A549 (cell line): ENCODE data around the gene PMEL.

ENCODE experiments used
- BHLHE40 ChIP-seq: IDR thresholded peaks from 2 replicates; pipeline ENCODE4 v1.6.1; 2012; ENCODE audit warnings: low read depth, low read length, inconsistent platforms
- CEBPB ChIP-seq, 2 experiments: fragments of >200 bp in 1 of 2; sonication (Bioruptor Twin) in 1 of 2; formaldehyde crosslinking in 1 of 2; IDR thresholded peaks; 2 replicates each; pipeline ENCODE4 v1.6.1; 2012 to 2016
- JUN ChIP-seq, 2 experiments: fragments of >200 bp; sonication (Bioruptor Twin); formaldehyde crosslinking; IDR thresholded peaks; 2 replicates in 1 of 2; 3 replicates in 1 of 2; pipeline ENCODE4 v1.6.1; 2016 to 2017
- KDM1A ChIP-seq: fragments of 200-600 bp; sonication (generic); IDR thresholded peaks from 2 replicates; pipeline ENCODE4 v1.6.1; 2016; ENCODE audit warnings: low read depth, mild to moderate bottlenecking
- MAZ ChIP-seq: fragments of 150-350 bp; IDR thresholded peaks from 2 replicates; pipeline ENCODE4 v1.6.1; 2014; ENCODE audit warnings: antibody characterized with exemption, low read depth, low read length, borderline replicate concordance
- PHF8 ChIP-seq: fragments of 200-600 bp; sonication (generic); IDR thresholded peaks from 2 replicates; pipeline ENCODE4 v1.6.1; 2016; ENCODE audit warnings: low read depth, mild to moderate bottlenecking, antibody characterized with exemption, moderate library complexity, borderline replicate concordance
- POLR2A ChIP-seq: IDR thresholded peaks from 2 replicates; pipeline ENCODE4 v1.6.1; 2012; ENCODE audit warnings: mild to moderate bottlenecking, low read length
- POLR2AphosphoS2 ChIP-seq: conservative IDR thresholded peaks from 2 replicates; pipeline ENCODE4 v1.6.1; 2012; ENCODE audit warnings: low read length, improper control_type of control experiment, inconsistent platforms
- RAD21 ChIP-seq, 2 experiments: fragments of >200 bp in 1 of 2; sonication (Bioruptor Twin) in 1 of 2; formaldehyde crosslinking in 1 of 2; IDR thresholded peaks in 1 of 2; conservative IDR thresholded peaks in 1 of 2; 2 replicates in 1 of 2; 3 replicates in 1 of 2; pipeline ENCODE4 v1.6.1; 2012 to 2018; ENCODE audit warnings: inconsistent platforms in 1 of 2
- RFX5 ChIP-seq: fragments of 450-650 bp; IDR thresholded peaks from 2 replicates; pipeline ENCODE4 v1.7.1; 2014; ENCODE audit warnings: antibody characterized with exemption, mild to moderate bottlenecking, moderate library complexity
- RNF2 ChIP-seq: fragments of 200-600 bp; sonication (generic); IDR thresholded peaks from 2 replicates; pipeline ENCODE4 v1.6.1; 2016; ENCODE audit warnings: low read depth, mild to moderate bottlenecking, antibody characterized with exemption, moderate library complexity, borderline replicate concordance
- SMC3 ChIP-seq: fragments of >200 bp; sonication (Bioruptor Twin); formaldehyde crosslinking; IDR thresholded peaks from 3 replicates; pipeline ENCODE4 v1.6.1; 2018; ENCODE audit warnings: inconsistent platforms
- SREBF2 ChIP-seq: fragments of 450-650 bp; IDR thresholded peaks from 2 replicates; pipeline ENCODE4 v1.6.1; 2014; ENCODE audit warnings: mild to moderate bottlenecking, moderate library complexity
- TF ChIP-seq, protein P1 (sequence below): fragments of >200 bp; sonication (Bioruptor Twin); formaldehyde crosslinking; IDR thresholded peaks from 3 replicates; pipeline ENCODE4 v1.5.1; 2016

DNA sequence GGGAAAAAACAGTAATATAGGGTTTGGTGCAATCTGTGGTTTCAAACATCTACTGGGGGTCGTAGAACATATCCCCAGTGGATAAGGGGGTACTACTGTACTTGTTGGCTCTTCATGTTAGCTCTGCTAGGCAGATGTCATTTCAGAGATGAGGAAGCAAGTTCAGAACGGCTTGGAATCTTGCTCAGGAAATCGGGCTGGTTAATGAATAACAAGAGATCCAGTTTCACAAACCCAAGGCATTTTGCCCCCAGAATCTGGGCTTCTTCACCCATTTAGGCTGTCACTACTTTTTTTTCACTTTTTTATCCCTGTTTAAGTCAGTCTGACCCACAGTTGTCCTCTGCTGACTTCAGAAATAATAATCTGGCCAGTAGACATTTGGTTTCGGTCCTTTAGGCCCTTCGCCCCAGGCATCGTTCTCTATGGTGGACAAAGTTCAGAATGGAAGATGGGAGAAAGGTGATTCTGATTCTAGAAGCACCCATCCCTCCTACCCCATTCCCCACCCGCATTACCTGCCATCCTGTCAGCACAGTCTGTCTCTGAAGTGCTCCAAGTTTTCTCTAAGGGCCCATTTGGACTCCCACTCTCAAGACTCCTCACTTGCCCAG is 35.8 kb upstream of the PMEL start:
- TF ChIP-seq POLR2A (no peak), JUN (IDR thresholded peaks at IDR 0.05) (no peak), PHF8 (no peak), BHLHE40 (no peak), RFX5 (no peak), KDM1A (no peak), SMC3 (no peak), POLR2AphosphoS2 (no peak), RNF2 (no peak), MAZ (no peak), RAD21 (conservative IDR thresholded peaks at IDR 0.05 in 1 of 2, IDR thresholded peaks at IDR 0.05 in 1 of 2) (no peak), CEBPB (IDR thresholded peaks at IDR 0.05) (no peak), SREBF2 (no peak)
- TF ChIP-seq, protein P1, sequence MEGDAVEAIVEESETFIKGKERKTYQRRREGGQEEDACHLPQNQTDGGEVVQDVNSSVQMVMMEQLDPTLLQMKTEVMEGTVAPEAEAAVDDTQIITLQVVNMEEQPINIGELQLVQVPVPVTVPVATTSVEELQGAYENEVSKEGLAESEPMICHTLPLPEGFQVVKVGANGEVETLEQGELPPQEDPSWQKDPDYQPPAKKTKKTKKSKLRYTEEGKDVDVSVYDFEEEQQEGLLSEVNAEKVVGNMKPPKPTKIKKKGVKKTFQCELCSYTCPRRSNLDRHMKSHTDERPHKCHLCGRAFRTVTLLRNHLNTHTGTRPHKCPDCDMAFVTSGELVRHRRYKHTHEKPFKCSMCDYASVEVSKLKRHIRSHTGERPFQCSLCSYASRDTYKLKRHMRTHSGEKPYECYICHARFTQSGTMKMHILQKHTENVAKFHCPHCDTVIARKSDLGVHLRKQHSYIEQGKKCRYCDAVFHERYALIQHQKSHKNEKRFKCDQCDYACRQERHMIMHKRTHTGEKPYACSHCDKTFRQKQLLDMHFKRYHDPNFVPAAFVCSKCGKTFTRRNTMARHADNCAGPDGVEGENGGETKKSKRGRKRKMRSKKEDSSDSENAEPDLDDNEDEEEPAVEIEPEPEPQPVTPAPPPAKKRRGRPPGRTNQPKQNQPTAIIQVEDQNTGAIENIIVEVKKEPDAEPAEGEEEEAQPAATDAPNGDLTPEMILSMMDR, result no peak
